Measurements from ENCODE around the gene GPAM.
"Not testable (repeated sequence)": the region's sequence is repeated elsewhere in the genome, so short reads cannot be mapped to it uniquely, and the experiment has no call there.

The GPAM gene

GRCh38 chr10:112183329-112184051 lies at the start of gene GPAM:
Gene GPAM (minus strand): TSS chr10:112183765. CDS start chr10:112181784, 1,981 bp downstream.
- peak; percentile 98 for DNase-seq

- DNase-seq: no peak
These were observed 49.1 kb upstream of the GPAM start for GRCh38 chr10:112232670-112233069.

- no peak for DNase-seq
These were observed 48.2 kb upstream of the GPAM start for GRCh38 chr10:112231602-112232400.

GRCh38 chr10:112230325-112230988 lies 46.9 kb upstream of the GPAM start:
- DNase-seq: no peak

GRCh38 chr10:112229901-112230300 lies 46.3 kb upstream of the GPAM start:
- no peak for DNase-seq

- DNase-seq: no peak
These were observed 45.5 kb upstream of the GPAM start for GRCh38 chr10:112229096-112229495.

- DNase-seq: not testable (repeated sequence)
These were observed 45.0 kb upstream of the GPAM start for GRCh38 chr10:112228366-112229088.

GRCh38 chr10:112227331-112227987 lies 43.9 kb upstream of the GPAM start:
- peak; percentile 6 for DNase-seq

GRCh38 chr10:112226439-112227248 lies 43.1 kb upstream of the GPAM start:
- DNase-seq: no peak

GRCh38 chr10:112225771-112226438 lies 42.3 kb upstream of the GPAM start:
- no peak for DNase-seq

- no peak for DNase-seq
These were observed 41.5 kb upstream of the GPAM start for GRCh38 chr10:112224933-112225529.

GRCh38 chr10:112223725-112224124 lies 40.2 kb upstream of the GPAM start:
- no peak for DNase-seq

GRCh38 chr10:112222799-112223198 lies 39.2 kb upstream of the GPAM start:
- DNase-seq: no peak

- no peak for DNase-seq
These were observed 38.0 kb upstream of the GPAM start for GRCh38 chr10:112221545-112221944.

GRCh38 chr10:112218960-112219359 lies 35.4 kb upstream of the GPAM start:
- no peak for DNase-seq

- no peak for DNase-seq
These were observed 34.4 kb upstream of the GPAM start for GRCh38 chr10:112218036-112218390.

GRCh38 chr10:112217386-112218035 lies 33.9 kb upstream of the GPAM start:
- no peak for DNase-seq

- DNase-seq: no peak
These were observed 33.4 kb upstream of the GPAM start for GRCh38 chr10:112216966-112217365.

- DNase-seq: no peak
These were observed 32.6 kb upstream of the GPAM start for GRCh38 chr10:112216151-112216550.

GRCh38 chr10:112215342-112215774 lies 31.8 kb upstream of the GPAM start:
- no peak for DNase-seq

Measured in activated CD4-positive, alpha-beta T cell treated with anti-CD3 and anti-CD28 coated beads, Interleukin-2, Interleukin-6, amounts not matched to agents 100 ng/mL and 50 ng/mL, durations not matched to agents 16 hours and 8 hours (primary cell).